H1 (cell line): Measurements from ENCODE around the gene TMEM135. TPM values are rescaled to one million over a fixed set of nuclear protein-coding genes. Genes with fewer than 3 reads are reported as not detected.
A peak's percentile ranks its signal among the peaks of the same experiment; 100 is the strongest.

ENCODE experiments used
- CHD2 ChIP-seq: IDR thresholded peaks from 2 replicates; pipeline ENCODE4 v1.6.1; 2012; ENCODE audit warnings: low read length, improper control_type of control experiment
- HDAC6 ChIP-seq: IDR thresholded peaks from one replicate; pipeline ENCODE4 v1.7.1; 2012; ENCODE audit warnings: low read depth, mild to moderate bottlenecking, inconsistent platforms, low read length, moderate library complexity
- KDM1A ChIP-seq: fragments of 200-600, 300-600 bp; sonication (generic); IDR thresholded peaks from 2 replicates; pipeline ENCODE4 v1.7.1; 2016; ENCODE audit warnings: mild to moderate bottlenecking, low read length, borderline replicate concordance
- NANOG ChIP-seq: IDR thresholded peaks from 2 replicates; pipeline ENCODE4 v1.6.1; 2011; ENCODE audit warnings: low read length, low read depth, mild to moderate bottlenecking, inconsistent platforms; ENCODE audit not compliant: insufficient read depth, poor library complexity, severe bottlenecking
- POLR2A ChIP-seq, 2 experiments: IDR thresholded peaks; 1 replicate in 1 of 2; 2 replicates in 1 of 2; pipeline ENCODE4 v1.6.1; 2011; ENCODE audit warnings: low read depth in 2 of 2, low read length in 2 of 2, mild to moderate bottlenecking in 2 of 2; ENCODE audit errors: control extremely low read depth in 1 of 2
- POLR2AphosphoS5 ChIP-seq: IDR thresholded peaks from 2 replicates; pipeline ENCODE4 v1.6.1; 2011; ENCODE audit warnings: low read depth, low read length
- RBBP5 ChIP-seq: IDR thresholded peaks from 2 replicates; pipeline ENCODE4 v1.7.1; 2012; ENCODE audit warnings: low read depth, mild to moderate bottlenecking, inconsistent platforms, low read length, moderate library complexity, borderline replicate concordance
- RXRA ChIP-seq: IDR thresholded peaks from 2 replicates; pipeline ENCODE4 v1.6.1; 2011; ENCODE audit warnings: low read depth, mild to moderate bottlenecking, low read length, moderate library complexity; ENCODE audit not compliant: insufficient read depth
- SAP30 ChIP-seq: fragments of 300-600 bp; sonication (generic); IDR thresholded peaks from 2 replicates; pipeline ENCODE4 v1.7.1; 2012; ENCODE audit warnings: low read length, moderate library complexity, mild to moderate bottlenecking, inconsistent platforms; ENCODE audit not compliant: insufficient read depth, insufficient replicate concordance
- SIN3A ChIP-seq, 2 experiments: IDR thresholded peaks in 1 of 2; conservative IDR thresholded peaks in 1 of 2; 2 replicates each; pipeline ENCODE4 v1.6.1; 2011 to 2012; ENCODE audit warnings: low read length in 2 of 2, improper control_type of control experiment in 1 of 2, low read depth in 1 of 2, mild to moderate bottlenecking in 1 of 2
- SIRT6 ChIP-seq: IDR thresholded peaks from one replicate; pipeline ENCODE4 v1.7.1; 2012; ENCODE audit warnings: low read length, inconsistent platforms
- SP1 ChIP-seq: IDR thresholded peaks from 2 replicates; pipeline ENCODE4 v1.6.1; 2011; ENCODE audit warnings: low read depth, low read length
- TAF1 ChIP-seq: IDR thresholded peaks from 2 replicates; pipeline ENCODE4 v1.6.1; 2011; ENCODE audit warnings: mild to moderate bottlenecking, low read depth, low read length
- polyA plus RNA-seq, 7 experiments: library from polyadenylated mRNA; depleted of rRNA in 3 of 7; stranded (reverse) in 5 of 7; unstranded in 2 of 7; fragments of >200 nt in 5 of 7; fragments of 200-250 nt in 2 of 7; gene quantifications; 1 replicate in 5 of 7; 2 replicates in 1 of 7; 4 replicates in 1 of 7; pipeline versions ENCODE4 v1.2.1 to v1.2.3, GENCODE V29; 2011 to 2013; ENCODE audit warnings: missing spikeins in 2 of 7, mixed read lengths in 2 of 7
- total RNA-seq: library from RNA; stranded (reverse); fragmentation: NEBNext Ultra II Directional; extraction: Animal tissue kit (Norgen Biotek cat#: 25700); gene quantifications from 2 replicates; pipeline ENCODE4 v1.2.1, GENCODE V29; 2021
- TF ChIP-seq, protein P1 (sequence below), 3 experiments: IDR thresholded peaks; 1 replicate in 2 of 3; 2 replicates in 1 of 3; pipeline versions ENCODE4 v1.5.1 to v1.6.1; 2011; ENCODE audit warnings: low read length in 3 of 3, mild to moderate bottlenecking in 3 of 3, inconsistent platforms in 2 of 3, low read depth in 1 of 3, moderate library complexity in 1 of 3; ENCODE audit not compliant: insufficient read depth in 1 of 3; ENCODE audit errors: control extremely low read depth in 1 of 3
- TF ChIP-seq, protein P2 (sequence below): IDR thresholded peaks from 2 replicates; pipeline ENCODE4 v1.6.1; 2012; ENCODE audit warnings: inconsistent platforms
- TF ChIP-seq, protein P3 (sequence below): IDR thresholded peaks from 2 replicates; pipeline ENCODE4 v1.6.1; 2012; ENCODE audit warnings: inconsistent platforms

TMEM135 gene
- total and polyA plus RNA-seq, 2 of the 8 experiments (the other 6 are each of a cell fraction or from before 2014, with no cell fraction given): 9.3 to 31.3 TPM

DNA sequence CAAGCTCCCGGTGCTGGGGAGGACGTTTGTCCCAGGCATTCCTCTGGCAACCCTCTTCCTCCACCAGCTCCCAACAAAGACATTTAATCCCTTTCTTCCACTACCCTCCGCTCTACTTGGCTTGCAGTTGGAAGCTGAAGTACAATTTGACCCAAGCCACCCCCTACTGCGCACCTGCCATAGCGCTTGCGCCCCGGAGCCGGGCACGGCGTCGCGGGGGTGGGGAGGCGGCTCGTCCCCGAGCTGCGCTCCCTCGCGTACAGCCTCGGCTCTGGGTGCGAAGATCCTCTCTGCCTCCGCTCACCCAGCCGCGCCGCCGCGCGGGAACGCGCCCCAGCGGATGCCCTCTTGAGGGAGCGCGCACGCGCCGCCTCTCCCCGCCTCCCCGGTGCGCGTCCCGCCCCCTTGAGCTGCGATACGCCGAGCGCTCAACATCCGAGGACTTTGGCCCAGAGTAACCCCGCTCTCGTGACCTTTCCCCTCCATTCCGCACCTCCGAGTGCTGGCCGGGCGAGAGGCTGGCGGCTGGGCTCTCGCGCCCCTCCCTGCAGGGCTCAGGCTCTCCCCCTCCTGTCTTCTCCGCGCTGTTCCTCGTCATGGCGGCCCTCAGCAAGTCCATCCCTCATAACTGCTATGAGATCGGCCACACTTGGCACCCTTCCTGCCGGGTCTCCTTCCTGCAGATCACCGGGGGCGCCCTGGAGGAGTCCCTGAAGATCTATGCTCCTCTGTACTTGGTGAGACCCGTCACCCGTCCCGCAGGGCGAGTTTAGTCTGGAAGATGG, at the start of gene TMEM135 (continued):
- TF ChIP-seq SAP30 (no peak), SP1 (0 out of 2 replicates have a peak, but pooled peaks have one; percentile 57), CHD2 (peak; percentile 23; the same call in 1 of the 2 replicates), RXRA (peak; percentile 98), RBBP5 (0 out of 2 replicates have a peak, but pooled peaks have one; percentile 68), POLR2A (IDR thresholded peaks at IDR 0.05; ENCODE audit: control extremely low read depth in 1 of 2, low read depth in 2 of 2, low read length in 2 of 2) (peak; percentile 56 to 73), SIRT6 (no peak), SIN3A (conservative IDR thresholded peaks at IDR 0.05 in 1 of 2, IDR thresholded peaks at IDR 0.05 in 1 of 2; ENCODE audit: low read depth in 1 of 2, low read length in 2 of 2) (peak; percentile 19 to 24; a peak in 1 of 4 replicates), HDAC6 (no peak), KDM1A (peak; percentile 55; the same call in 1 of the 2 replicates), NANOG (no peak), TAF1 (peak; percentile 71; the same call in 1 of the 2 replicates), POLR2AphosphoS5 (peak; percentile 67)
- TF ChIP-seq, protein P1, sequence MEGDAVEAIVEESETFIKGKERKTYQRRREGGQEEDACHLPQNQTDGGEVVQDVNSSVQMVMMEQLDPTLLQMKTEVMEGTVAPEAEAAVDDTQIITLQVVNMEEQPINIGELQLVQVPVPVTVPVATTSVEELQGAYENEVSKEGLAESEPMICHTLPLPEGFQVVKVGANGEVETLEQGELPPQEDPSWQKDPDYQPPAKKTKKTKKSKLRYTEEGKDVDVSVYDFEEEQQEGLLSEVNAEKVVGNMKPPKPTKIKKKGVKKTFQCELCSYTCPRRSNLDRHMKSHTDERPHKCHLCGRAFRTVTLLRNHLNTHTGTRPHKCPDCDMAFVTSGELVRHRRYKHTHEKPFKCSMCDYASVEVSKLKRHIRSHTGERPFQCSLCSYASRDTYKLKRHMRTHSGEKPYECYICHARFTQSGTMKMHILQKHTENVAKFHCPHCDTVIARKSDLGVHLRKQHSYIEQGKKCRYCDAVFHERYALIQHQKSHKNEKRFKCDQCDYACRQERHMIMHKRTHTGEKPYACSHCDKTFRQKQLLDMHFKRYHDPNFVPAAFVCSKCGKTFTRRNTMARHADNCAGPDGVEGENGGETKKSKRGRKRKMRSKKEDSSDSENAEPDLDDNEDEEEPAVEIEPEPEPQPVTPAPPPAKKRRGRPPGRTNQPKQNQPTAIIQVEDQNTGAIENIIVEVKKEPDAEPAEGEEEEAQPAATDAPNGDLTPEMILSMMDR (IDR thresholded peaks at IDR 0.05; ENCODE audit: control extremely low read depth in 1 of 3, insufficient read depth in 1 of 3, low read depth in 1 of 3, low read length in 3 of 3): peak in 1 of 3 experiments; percentile 3; a peak in 1 of 4 replicates
- TF ChIP-seq, protein P2, sequence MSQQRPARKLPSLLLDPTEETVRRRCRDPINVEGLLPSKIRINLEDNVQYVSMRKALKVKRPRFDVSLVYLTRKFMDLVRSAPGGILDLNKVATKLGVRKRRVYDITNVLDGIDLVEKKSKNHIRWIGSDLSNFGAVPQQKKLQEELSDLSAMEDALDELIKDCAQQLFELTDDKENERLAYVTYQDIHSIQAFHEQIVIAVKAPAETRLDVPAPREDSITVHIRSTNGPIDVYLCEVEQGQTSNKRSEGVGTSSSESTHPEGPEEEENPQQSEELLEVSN: peak; percentile 81
- TF ChIP-seq, protein P3, sequence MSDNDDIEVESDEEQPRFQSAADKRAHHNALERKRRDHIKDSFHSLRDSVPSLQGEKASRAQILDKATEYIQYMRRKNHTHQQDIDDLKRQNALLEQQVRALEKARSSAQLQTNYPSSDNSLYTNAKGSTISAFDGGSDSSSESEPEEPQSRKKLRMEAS: peak; percentile 54; the same call in 1 of the 2 replicates
